ENCODE results near the gene ATXN1. TPM values are rescaled to one million over a fixed set of nuclear protein-coding genes. Genes with fewer than 3 reads are reported as not detected.

The ATXN1 gene
- total RNA-seq, 1 donor from 2014 or later, result 64.5 TPM

DNA sequence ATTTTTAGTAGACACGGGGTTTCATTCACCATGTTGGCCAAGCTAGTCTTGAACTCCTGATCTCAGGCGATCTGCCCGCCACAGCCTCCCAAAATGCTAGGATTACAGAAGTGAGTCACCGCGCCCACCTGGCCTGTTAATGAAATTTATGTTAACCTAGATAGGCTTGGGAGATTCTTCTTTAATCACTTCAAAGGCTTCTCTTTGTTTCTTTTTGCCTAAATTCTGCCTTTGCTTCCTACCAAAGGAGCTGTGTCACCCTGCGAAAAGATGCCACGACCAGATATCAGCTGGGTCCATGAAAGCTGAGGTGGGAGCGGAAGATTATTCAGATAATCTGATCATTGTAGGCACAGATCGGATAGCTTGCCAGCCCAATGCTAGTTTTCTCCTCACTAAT, 447.5 kb downstream of the ATXN1 start:
- no peaks in the 10 kb centered on the region for H3K27me3 Mint-ChIP-seq (ENCODE audit: low read depth)
- no peak for DNase-seq (ENCODE audit: low spot score)
- H3K36me3 Mint-ChIP-seq (ENCODE audit: low read depth), result peaks cover 6% of the 10 kb centered on the region

GRCh38 chr6:16311763-16312162, 449.5 kb downstream of the ATXN1 start:
- Mint-ChIP-seq H3K36me3 (ENCODE audit: low read depth) (peaks cover 9% of the 10 kb centered on the region), H3K4me1 (ENCODE audit: low read depth) (peaks cover 3% of the 10 kb centered on the region), H3K4me3 (ENCODE audit: unreplicated experiment) (no peak overlapping the region), H3K27ac (ENCODE audit: unreplicated experiment) (no peak overlapping the region), H3K27me3 (ENCODE audit: low read depth) (no peaks in the 10 kb centered on the region), H3K9me3 (ENCODE audit: low read depth) (no peaks in the 10 kb centered on the region)
- no peak for DNase-seq (ENCODE audit: low spot score)
- TF ChIP-seq, protein P1, sequence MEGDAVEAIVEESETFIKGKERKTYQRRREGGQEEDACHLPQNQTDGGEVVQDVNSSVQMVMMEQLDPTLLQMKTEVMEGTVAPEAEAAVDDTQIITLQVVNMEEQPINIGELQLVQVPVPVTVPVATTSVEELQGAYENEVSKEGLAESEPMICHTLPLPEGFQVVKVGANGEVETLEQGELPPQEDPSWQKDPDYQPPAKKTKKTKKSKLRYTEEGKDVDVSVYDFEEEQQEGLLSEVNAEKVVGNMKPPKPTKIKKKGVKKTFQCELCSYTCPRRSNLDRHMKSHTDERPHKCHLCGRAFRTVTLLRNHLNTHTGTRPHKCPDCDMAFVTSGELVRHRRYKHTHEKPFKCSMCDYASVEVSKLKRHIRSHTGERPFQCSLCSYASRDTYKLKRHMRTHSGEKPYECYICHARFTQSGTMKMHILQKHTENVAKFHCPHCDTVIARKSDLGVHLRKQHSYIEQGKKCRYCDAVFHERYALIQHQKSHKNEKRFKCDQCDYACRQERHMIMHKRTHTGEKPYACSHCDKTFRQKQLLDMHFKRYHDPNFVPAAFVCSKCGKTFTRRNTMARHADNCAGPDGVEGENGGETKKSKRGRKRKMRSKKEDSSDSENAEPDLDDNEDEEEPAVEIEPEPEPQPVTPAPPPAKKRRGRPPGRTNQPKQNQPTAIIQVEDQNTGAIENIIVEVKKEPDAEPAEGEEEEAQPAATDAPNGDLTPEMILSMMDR (IDR thresholded peaks at IDR 0.05), result no peak

More for the DNA sequence above, 447.5 kb downstream of the ATXN1 start:
- TF ChIP-seq, protein P1 (IDR thresholded peaks at IDR 0.05), result no peak
- H3K4me3 Mint-ChIP-seq (ENCODE audit: unreplicated experiment), result no peak overlapping the region
- H3K9me3 Mint-ChIP-seq (ENCODE audit: low read depth), result no peaks in the 10 kb centered on the region
- H3K27ac Mint-ChIP-seq (ENCODE audit: unreplicated experiment), result no peak overlapping the region
- peaks cover 19% of the 10 kb centered on the region for H3K4me1 Mint-ChIP-seq (ENCODE audit: low read depth)

DNA sequence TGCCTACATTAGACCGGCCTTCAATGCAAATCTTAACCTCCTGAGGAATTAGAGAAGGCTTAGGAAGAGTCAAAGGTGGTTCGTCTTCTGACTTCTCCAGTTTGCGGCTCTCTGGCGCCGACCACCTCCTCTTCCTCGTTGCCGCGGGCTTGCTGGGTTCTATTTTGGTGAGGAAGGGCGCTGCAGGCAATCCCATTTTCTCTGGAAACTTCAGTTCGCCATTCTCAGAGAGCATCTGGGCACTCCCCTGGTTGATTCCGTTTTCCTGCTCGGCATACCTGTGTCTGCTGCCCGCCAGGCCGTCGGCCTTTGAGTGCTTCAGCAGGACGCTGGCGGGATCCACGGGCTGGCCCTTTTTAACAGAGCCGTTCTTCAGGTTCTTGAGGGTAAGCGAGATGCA, 454.9 kb downstream of the ATXN1 start:
- no peaks in the 10 kb centered on the region for H3K27me3 Mint-ChIP-seq (ENCODE audit: low read depth)
- H3K4me1 Mint-ChIP-seq (ENCODE audit: low read depth), result no peaks in the 10 kb centered on the region
- no peak overlapping the region for H3K4me3 Mint-ChIP-seq (ENCODE audit: unreplicated experiment)
- H3K9me3 Mint-ChIP-seq (ENCODE audit: low read depth), result no peaks in the 10 kb centered on the region
- no peak for DNase-seq (ENCODE audit: low spot score)
- H3K36me3 Mint-ChIP-seq (ENCODE audit: low read depth), result peaks cover 16% of the 10 kb centered on the region
- TF ChIP-seq, protein P1 (IDR thresholded peaks at IDR 0.05), result no peak
- no peak overlapping the region for H3K27ac Mint-ChIP-seq (ENCODE audit: unreplicated experiment)

GRCh38 chr6:16305788-16306187, 455.5 kb downstream of the ATXN1 start:
- Mint-ChIP-seq H3K36me3 (ENCODE audit: low read depth) (peaks cover 16% of the 10 kb centered on the region), H3K27me3 (ENCODE audit: low read depth) (no peaks in the 10 kb centered on the region), H3K27ac (ENCODE audit: unreplicated experiment) (no peak overlapping the region), H3K9me3 (ENCODE audit: low read depth) (no peaks in the 10 kb centered on the region), H3K4me1 (ENCODE audit: low read depth) (no peaks in the 10 kb centered on the region), H3K4me3 (ENCODE audit: unreplicated experiment) (no peak overlapping the region)
- TF ChIP-seq, protein P1 (IDR thresholded peaks at IDR 0.05), result no peak
- DNase-seq (ENCODE audit: low spot score), result no peak

GRCh38 chr6:16305246-16305725, 456.0 kb downstream of the ATXN1 start:
- H3K9me3 Mint-ChIP-seq (ENCODE audit: low read depth), result no peaks in the 10 kb centered on the region
- no peak overlapping the region for H3K27ac Mint-ChIP-seq (ENCODE audit: unreplicated experiment)
- H3K4me3 Mint-ChIP-seq (ENCODE audit: unreplicated experiment), result no peak overlapping the region
- H3K27me3 Mint-ChIP-seq (ENCODE audit: low read depth), result no peaks in the 10 kb centered on the region
- no peak for DNase-seq (ENCODE audit: low spot score)
- TF ChIP-seq, protein P1 (IDR thresholded peaks at IDR 0.05), result no peak
- H3K36me3 Mint-ChIP-seq (ENCODE audit: low read depth), result peaks cover 16% of the 10 kb centered on the region
- H3K4me1 Mint-ChIP-seq (ENCODE audit: low read depth), result no peaks in the 10 kb centered on the region

All from chondrocyte (in vitro differentiated cells).